ENCODE measurements around the gene OR6V1.

DNA sequence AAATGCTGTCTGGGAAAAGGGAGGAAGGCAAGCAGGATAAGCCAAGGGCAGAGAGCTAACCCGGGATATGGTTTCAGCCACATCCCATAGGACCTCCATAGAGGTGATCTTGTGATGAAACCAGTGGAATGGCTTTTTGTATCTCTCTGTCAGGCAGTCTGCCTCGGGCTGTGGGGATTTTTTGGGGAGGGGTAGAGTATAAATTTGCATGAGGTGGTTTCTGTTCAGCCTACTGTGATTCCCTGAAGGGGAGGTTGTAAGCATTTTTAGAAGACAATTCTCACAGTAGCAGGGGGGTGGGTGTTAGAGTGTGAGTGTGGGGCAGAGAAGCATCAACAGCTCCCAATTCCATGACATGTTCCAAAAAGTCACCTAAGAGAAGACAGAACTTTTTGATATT lies 37.1 kb upstream of the OR6V1 start:
- TF ChIP-seq REST (IDR thresholded peaks at IDR 0.05; ENCODE audit: low read depth) (no peak), MAX (IDR thresholded peaks at IDR 0.05) (no peak), FOXM1 (IDR thresholded peaks at IDR 0.05; ENCODE audit: borderline replicate concordance, low read depth) (no peak), CEBPB (IDR thresholded peaks at IDR 0.05) (no peak), TAF1 (IDR thresholded peaks at IDR 0.05; ENCODE audit: low read depth) (no peak), YY1 (IDR thresholded peaks at IDR 0.05; ENCODE audit: low read depth) (no peak), EGR1 (IDR thresholded peaks at IDR 0.05) (no peak), ZBTB7A (IDR thresholded peaks at IDR 0.05; ENCODE audit: low read depth) (no peak), RAD21 (IDR thresholded peaks at IDR 0.05; ENCODE audit: low read depth) (no peak), EP300 (IDR thresholded peaks at IDR 0.05; ENCODE audit: borderline replicate concordance) (no peak), CREB1 (IDR thresholded peaks at IDR 0.05; ENCODE audit: low read depth) (no peak), TEAD4 (IDR thresholded peaks at IDR 0.05) (no peak), NFIC (IDR thresholded peaks at IDR 0.05) (no peak)
- TF ChIP-seq, protein P1, sequence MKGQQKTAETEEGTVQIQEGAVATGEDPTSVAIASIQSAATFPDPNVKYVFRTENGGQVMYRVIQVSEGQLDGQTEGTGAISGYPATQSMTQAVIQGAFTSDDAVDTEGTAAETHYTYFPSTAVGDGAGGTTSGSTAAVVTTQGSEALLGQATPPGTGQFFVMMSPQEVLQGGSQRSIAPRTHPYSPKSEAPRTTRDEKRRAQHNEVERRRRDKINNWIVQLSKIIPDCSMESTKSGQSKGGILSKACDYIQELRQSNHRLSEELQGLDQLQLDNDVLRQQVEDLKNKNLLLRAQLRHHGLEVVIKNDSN (IDR thresholded peaks at IDR 0.05) = no peak

Measured in Ishikawa (cell line).